ENCODE measurements around the gene PTRH1.
A peak's percentile ranks its signal among the peaks of the same experiment; 100 is the strongest.

PTRH1 gene

GRCh38 chr9:127673234-127673633 is 42.2 kb downstream of the PTRH1 start:
- no peak for DNase-seq
- intact Hi-C loops (cut with DNase I) = no loop called here

GRCh38 chr9:127667906-127668305 is 47.6 kb downstream of the PTRH1 start:
- intact Hi-C loops (cut with DNase I) = no loop called here
- peak in 1 of 10 donors; percentile 73 for DNase-seq

- DNase-seq = no peak
- intact Hi-C loops (cut with DNase I) = no loop called here
These were observed 48.2 kb downstream of the PTRH1 start for GRCh38 chr9:127667127-127667844.

- no peak for DNase-seq
- intact Hi-C loops (cut with DNase I) = no loop called here
These were observed 50.6 kb downstream of the PTRH1 start for GRCh38 chr9:127664678-127665507.

- no peak for DNase-seq
- intact Hi-C loops (cut with DNase I) = no loop called here
These were observed 51.2 kb downstream of the PTRH1 start for GRCh38 chr9:127664324-127664677.
